SIG-M5 treated with dmso at 0.1 percent for 504 hours (cell line): ENCODE results near the gene RPL27.
A peak's percentile ranks its signal among the peaks of the same experiment; 100 is the strongest.

Experiments
- DNase-seq: peaks from one replicate; lab custom pipeline; 2025; ENCODE audit not compliant: unreplicated experiment; lab: John Stamatoyannopoulos, UW

RPL27 gene

DNA sequence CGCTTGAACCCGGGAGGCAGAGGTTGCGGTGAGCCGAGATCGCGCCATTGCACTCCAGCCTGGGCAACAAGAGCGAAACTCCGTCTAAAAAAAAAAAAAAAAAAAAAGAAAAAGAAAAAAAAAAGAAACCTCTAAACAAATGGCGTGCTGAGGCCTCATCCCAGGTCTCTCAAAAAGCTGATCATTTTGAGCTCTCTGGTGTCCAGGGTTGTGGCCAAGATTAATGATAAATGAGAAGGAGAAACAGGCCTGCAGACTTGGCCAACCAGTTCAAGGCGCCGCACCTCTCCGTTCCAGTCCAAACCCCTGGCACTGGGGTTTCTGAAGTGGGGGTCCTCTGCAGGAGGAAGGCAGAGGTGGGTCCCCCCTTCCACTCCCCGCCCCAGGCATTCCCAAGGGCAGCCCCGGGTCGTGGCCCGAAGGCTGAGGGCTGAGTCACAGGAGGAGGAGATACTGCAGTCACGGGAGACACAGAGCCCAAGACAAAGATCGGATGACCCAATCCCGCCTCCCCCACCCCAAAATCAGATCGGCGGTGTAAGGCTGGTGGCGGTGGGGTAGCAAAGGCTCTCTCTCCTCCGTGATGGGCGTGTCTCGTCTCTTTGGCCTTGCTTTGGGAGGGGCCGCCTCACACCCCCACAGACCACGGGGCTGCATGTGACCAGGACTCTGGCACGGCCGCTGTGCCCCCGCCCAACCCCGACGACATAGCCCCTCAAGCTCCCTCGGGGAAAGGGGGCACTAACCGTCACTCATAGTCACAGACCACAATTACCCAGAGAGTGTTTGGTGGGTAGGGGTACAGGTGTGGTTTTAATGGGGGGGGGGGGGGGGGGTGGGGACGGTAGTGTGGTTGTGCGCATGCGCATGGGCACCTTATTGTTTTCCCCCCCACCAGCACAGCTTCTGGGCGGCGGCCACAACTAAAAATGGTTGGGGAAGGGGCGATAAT is 22.8 kb downstream of the RPL27 start:
- DNase-seq, result peak; percentile 57

DNA sequence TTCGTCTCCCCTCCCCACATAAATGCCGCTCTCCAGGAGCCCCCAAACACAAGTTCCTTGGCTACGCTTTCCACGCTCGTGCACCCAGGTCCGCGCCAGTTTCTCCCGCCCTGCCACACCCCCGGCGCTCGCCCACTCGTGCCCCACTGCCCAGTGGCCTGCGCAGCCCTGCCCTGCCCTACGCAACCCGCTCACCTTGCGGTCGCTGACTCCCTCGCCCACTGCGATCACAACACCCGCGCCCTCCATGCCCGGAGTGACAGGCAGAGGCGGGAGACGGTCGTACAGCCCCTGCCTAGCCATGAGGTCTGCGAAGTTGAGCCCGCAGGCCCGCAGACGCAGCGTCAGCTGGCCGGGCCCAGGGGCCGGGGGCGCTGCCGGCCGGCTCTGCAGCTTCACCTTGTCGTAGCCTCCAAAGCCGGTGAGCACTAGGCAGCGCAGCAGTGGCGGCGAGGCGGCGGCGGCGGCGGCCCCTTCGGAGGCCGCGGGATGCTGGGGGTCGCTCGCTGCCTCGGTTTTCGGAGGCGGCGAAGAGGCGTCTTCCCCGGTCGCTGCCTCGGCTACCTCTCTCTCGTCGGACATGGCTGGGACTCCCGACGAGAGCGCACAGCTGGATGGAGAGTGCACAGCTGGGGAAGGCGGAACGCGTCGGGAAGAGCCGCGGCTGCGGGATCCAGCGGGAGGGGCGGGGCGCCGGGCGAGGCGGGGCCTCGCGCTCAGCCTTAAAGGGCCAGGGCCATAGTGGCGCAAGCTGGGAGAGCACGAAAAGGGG is 23.7 kb downstream of the RPL27 start, which contains the start of gene VAT1:
TSS of gene VAT1 (minus strand) at position 645 of the 772 bp plus-strand sequence. CDS start at position 582, 63 bp downstream.
- peak; percentile 73 for DNase-seq

DNA sequence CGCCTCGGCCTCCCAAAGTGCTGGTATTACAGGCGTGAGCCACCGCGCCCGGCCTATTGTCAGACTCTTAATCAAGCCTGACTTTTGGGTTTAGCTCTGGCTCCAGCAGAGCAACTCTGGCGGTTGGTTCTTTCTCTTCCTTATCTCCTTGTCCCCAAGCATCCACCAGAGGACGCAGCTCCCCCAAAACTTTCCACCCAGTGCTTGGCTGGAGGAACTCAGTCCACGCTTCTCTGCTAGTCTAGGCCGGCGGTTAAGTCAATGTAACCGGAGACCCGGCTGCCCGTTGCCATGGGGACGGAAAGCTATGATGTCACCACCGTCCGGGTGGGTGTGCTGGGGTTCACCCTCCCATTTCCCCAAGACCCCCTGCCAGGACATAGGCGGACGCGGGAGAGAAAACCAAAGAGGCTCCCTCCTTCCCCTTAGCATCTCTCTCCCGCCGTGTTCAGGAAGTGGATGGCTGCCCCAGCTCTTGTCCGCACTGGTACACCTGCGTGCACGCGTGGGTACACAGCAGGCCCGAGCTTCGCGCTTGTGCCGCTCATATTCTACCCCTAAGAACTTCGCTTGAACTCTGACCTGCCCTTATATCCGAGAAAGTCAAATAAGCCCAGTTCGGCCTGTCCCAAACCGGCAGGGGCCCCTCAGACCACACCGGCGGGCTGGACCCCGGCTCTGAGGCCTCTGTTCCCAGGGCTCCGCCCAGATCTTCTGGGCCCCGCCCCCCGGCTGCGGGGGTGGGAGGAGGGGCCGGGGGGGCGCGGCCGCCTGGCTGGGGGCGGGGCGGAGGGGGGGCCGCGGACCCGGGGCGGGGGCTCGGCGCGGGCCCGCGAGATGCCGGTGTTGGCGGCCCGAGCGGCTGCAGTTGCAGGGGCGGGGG is 26.4 kb downstream of the RPL27 start, which contains the start of gene RND2:
TSS of gene RND2 (plus strand) at position 825 of the 883 bp plus-strand sequence. CDS start 117 bp downstream, outside the sequence.
- peak; percentile 96 for DNase-seq

DNA sequence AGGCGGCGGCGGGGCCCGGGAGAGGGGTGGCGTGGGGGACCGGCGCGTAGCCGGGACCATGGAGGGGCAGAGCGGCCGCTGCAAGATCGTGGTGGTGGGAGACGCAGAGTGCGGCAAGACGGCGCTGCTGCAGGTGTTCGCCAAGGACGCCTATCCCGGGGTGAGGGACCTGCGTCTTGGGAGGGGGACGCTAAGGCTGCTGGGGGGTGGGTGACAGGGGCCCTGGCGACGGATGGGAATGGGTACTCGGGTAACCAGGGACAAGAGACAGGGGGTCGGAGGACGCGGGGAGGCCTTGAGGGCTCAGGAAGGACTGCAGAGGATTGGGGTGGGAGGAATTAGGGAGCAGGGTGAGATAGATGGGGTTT is 27.1 kb downstream of the RPL27 start:
- DNase-seq, result no peak

DNA sequence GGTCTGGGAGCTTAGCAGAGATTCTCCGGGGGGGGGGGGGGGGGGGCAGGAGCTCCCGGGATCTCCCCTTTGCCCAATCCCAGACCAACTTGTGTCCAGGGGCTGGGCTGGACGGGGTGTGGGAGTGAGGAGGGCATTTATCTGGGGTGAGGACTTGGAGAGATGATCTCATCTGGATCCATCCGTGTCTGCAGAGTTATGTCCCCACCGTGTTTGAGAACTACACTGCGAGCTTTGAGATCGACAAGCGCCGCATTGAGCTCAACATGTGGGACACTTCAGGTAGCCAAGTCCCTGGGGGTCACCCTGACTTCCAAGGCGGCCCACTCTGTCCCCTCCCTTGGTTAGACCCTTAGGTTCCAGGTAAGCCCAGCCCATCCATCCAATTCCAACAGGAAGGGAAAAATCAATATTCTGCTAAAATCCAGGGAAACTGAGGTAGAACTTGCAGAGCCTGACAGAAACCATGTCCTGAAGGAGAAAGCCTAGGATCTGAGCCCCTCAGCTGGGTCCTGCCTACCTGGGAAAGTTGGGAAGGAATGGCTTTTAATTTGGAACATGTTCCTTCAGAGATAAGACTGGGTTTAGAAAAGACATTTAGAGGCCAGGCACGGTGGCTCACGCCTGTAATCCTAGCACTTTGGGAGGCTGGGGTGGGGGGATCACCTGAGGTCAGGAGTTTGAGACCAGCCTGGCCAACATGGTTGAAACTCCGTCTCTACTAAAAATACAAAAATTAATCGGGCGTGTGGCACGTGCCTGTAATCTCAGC is 27.7 kb downstream of the RPL27 start:
- DNase-seq, result no peak

DNA sequence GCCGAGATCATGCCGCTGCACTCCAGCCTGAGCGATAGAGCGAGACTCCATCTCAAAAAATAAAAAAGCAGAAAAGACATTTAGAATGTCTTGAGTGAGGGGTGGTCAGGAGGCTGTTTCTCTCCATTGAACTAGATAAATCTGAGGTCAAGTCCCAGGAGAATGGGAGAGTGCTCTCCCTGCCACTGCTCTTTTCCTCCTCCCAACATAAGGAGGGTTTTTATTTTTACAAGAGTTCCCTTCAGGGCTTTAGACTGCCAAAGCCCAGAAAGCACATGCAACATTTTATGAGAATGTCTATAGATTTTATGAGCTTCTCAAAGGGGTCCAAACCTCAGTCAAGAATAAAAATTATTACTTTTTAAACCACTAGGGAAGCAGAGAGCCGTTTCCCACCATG is 28.4 kb downstream of the RPL27 start:
- DNase-seq, result no peak

DNA sequence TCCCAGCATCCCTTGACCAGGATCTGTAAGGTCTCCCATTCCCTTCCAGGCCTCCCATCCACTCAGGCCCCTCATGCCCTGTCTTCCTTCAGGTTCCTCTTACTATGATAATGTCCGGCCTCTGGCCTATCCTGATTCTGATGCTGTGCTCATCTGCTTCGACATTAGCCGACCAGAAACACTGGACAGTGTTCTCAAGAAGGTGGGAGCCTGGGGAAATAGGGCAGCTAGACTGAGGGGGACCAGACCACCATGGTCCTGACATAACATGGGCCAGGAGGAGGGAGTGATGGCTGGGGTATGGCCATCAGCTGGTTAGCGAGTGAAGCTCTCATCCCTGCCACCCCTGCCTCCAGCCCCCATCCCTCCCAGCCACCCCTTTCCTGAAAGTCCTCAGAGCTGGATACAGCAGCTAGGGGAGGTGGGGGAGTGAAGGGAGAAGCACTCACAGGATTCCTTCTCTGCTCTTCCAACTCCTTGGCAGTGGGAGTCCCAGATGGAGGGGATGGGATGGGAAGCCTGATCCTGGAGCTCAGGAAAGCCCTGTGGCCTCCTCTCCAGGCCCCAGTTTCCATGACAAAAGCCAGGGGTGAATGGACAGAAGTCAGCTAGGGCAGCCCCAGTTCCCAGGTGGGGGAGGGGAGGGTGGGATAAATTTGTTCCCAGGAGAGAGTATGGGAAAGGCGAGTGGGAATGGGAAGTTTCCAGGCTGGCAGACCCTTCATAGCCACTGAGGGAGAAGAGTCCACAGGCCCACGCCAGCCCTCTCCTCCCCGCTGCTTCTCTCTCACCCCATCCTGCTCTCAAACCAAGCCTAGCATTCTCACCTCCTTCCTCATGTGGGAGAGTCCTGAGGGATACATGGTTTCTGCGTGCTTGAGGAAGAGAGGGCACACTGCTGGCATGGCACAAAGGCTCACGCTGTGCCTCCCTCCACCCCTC is 29.1 kb downstream of the RPL27 start:
- DNase-seq, result no peak

DNA sequence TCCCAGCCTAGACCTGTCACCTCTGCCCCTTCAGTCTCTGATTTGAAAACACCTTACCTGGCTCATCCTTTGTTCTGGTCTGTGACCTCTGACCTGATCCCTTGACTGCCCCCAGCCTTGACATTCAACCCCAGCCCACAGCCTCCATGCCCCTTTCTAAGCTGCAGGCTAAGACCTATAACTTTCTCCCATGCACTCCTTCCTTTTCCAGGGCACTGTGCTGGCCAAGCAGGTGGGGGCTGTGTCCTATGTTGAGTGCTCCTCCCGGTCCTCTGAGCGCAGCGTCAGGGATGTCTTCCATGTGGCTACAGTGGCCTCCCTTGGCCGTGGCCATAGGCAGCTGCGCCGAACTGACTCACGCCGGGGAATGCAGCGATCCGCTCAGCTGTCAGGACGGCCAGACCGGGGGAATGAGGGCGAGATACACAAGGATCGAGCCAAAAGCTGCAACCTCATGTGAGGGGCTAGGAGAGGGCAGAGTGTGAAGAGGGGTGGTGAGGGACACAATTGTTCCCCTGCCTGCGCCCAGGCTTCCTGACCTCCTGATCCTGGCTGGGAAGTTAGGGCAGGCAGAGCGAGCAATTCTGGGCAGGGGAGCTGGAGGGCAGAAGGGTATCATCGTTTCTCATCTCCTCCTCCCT is 30.1 kb downstream of the RPL27 start:
- no peak for DNase-seq

DNA sequence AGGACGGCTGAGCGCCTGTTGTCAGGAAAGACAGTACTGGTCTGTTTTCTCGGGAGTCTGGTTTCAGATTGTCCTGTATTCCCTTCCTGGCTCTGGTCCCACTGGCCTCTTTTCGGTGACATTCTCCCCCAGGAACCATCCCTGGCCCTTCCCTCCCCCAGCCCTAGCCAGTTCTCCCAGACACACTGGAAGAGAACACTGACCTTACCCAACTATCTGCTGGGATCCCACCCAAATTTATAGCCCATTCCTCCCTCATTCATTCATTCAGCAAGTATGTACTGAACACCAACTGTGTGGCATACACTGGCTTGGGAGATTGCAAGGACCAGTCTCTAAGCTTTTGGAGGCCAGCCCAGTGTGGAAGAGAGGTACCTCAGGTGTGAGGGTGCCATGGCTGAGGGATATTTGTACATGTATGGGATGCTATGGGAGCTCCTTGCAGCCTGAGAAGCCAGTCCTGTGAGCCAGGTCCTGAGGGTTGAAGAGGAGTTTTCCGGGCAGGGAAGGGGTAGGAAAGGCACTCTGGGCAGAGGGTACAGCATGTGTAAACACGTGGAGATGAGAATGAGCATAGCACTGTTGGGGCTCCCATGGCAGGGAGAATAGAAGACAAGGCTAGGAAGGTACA is 32.0 kb downstream of the RPL27 start:
- no peak for DNase-seq

DNA sequence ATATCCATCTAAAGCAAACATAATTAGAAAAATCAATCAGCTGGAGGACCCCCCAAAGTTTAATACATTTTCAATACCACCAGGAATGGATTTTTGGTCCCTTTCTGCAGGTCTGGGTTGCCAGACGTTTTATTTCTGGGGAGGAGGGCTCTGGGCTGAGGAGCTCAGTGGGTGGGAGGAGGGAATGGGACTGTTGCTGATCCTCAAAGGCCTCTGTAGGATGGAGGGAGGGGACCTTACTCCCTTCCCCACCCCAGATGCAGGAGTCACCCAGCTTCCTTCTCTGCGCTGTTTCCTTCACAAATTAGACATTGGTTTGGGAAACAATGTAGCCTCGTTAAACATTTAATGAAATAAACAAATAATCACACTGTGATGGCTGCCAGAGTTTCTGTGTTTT is 33.4 kb downstream of the RPL27 start:
- DNase-seq, result no peak

DNA sequence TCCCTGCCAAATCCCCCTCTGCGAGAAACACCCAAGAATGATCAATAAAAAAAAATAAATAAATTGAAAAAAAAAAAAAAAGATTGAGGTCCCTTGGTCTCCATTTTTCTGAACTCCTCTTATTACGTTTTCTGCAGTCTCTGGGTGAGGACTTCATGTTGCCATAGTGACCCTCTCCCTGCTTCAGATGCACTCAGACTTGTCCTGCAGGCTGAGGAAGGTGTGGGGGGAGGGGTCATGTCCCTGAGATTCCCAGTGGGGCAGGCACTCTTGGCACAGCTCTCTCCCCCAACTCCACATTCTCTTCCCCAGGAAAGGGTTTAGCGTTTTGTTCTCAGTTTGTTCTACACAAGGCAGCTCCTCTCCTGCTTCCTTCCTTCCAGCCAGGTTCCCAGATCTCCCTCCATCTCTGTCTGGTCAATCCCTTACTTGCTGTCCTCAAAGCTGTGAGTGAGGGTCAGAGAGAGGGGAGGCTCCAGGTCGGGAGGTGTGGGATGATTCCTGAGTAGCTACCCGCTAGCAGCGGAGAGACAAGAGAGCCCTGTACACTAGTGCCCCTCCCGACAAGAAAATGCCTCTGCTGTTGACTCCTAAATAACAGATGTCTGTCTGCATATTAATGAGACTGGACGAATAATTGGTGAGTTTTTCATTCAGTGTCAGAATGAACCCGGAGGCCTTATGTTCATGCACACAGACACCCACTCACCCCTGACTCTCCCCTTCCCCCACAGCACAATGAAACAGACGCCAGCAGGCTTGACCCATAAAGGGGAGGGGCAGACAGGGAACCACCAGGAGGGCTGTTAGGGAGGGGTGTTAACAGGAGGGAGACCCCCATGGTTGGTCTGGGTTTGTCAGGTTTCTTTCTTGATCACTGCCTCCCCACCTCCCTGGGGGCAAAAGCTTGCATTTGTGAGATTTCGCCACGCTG is 36.0 kb downstream of the RPL27 start:
- no peak for DNase-seq

DNA sequence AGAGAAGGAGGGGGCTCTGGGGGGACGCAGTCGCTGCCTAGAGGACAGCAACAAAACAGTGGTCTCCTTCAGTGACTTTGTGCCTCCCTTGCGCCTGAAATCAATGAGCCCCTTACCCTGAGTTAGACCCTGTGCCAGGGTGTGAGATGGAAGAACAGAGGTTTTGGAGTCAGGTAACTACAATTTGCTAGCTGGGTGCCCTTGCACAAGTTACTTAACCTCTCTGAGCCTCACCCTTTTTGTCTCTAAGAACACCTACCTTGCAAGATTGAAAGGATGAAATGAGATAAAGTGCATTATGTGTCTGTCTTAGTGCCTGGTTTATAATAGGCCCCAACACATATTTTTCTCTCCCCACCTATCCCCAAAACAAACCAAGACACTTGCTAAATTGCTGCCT is 36.7 kb downstream of the RPL27 start:
- no peak for DNase-seq

DNA sequence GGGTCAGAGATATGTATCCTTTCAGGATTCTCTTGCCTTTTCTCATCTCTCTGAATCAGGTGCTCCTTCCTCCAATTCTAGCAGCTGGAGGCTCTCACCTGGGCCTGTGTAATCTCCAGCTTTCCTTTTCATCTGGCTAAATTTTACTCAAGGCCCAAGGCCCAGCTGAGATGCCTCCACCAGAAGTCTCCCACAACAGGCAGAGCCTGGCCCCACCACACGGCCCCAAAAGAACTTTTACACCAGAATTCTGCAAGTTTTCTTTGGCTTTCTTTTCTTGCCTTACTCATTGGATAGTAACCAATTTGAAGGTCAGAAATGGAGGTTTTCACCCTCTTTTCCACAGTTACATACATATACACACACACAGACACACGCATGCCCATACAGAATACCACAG is 41.4 kb downstream of the RPL27 start:
- DNase-seq, result no peak

DNA sequence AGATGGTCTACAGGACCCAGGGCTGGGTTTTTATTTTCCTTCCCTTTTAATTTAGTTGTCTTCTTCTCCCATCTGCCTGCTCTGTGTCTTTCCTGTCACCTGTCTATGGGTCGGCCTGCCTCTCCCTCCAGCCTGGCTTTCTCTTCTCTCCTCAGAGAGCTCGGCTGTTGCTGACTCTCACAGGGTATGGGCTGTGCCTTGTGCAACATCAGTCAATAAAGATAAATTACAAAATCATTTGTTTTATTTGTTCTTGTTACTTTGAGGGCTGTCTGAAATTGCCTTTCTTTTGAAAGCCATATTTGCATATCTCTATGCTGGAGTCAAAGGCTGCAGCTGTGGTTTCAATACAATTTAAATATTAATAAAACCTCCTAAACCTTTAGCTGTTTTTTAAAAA is 42.4 kb downstream of the RPL27 start:
- DNase-seq, result no peak

DNA sequence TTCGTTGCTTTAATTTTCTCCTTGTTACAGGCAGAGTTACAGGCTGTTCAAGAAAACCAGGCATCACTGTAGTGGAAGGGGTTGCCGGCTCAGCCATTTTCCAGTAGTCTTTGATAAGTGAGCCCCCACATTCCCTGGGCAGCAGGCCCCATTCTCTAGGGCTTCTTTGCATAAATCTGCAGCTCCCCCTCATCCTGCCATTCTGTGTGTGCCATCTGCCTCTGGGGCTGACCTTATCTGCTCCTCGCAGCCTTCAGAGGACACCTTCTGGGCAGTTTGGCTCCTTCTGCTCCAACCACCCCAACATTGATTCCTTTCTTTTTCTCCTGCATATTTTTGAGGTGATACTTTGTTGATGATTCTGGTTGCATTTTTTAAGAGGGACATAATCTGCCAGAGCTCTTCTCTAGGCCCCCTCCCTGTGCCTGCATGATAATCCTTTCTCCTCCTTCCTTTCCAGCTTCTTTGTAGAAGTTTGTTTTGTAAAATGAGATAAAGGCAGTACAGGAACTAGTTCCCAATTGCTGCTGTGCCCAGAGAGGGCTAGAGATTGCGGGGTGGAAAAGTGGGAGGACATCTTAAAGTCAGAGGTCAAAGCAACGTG is 43.9 kb downstream of the RPL27 start:
- DNase-seq, result no peak

DNA sequence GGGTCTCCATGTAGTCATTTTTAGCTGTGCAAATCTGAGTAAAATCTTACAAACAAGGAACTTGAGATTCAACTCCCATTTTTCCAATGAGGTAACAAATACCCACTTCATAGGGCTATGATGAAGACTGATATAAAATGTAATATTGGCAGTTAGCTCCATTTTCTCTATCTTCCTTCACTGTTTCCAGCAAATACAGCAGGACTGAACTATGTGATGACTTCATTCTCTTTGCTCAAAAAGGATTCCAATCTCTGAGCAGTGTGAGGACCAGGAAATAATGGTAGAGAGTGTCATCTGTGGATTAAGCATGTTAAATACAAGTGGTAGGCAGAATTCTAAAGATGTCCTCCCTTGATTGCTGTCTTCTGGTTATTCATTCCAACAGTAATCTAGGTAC is 45.1 kb downstream of the RPL27 start:
- no peak for DNase-seq

DNA sequence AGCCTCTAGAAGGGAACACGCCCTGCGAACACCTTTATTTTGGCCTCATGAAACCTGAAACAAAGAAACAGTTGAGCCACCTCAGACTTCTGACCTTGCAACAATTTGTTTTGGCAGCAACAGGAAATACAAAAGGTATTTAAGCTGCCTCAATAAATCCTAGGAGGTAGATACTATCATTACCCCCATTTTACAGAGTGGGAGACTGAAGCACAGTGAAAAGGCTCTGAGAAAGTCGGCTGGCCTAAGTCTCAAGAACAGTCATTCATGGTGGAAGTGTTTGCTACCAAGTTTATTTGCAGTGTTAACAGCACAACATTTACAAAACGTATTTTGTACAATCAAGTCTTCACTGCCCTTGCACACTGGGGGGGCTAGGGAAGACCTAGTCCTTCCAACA is 45.8 kb downstream of the RPL27 start:
- no peak for DNase-seq
